Measurements from ENCODE around the gene DLGAP4.

The DLGAP4 gene

GRCh38 chr20:36320898-36321695, 15.0 kb downstream of the DLGAP4 start:
- Histone ChIP-seq H3K4me3 (ENCODE audit: low read length) (no peak overlapping the region), H3K4me1 (ENCODE audit: control insufficient read depth, low read length) (no peaks in the 10 kb centered on the region), H3K36me3 (ENCODE audit: control insufficient read depth, low read length) (no peaks in the 10 kb centered on the region), H3K27ac (ENCODE audit: low read depth, low read length) (no peak overlapping the region), H3K79me2 (ENCODE audit: control insufficient read depth, low read length) (no peaks in the 10 kb centered on the region), H3K27me3 (ENCODE audit: control insufficient read depth, low read length) (peaks cover 2% of the 10 kb centered on the region; the same call in 1 of the 2 replicates), H3K9me2 (replicated peaks; ENCODE audit: control insufficient read depth, low read length) (no peaks in the 10 kb centered on the region), H3K9me3 (ENCODE audit: control insufficient read depth, insufficient read depth, low read length) (no peaks in the 10 kb centered on the region), H3F3A (ENCODE audit: control insufficient read depth, insufficient read depth) (no peaks in the 10 kb centered on the region), H3K4me2 (ENCODE audit: low read length) (no peak overlapping the region), H4K20me1 (ENCODE audit: control insufficient read depth, insufficient read depth, low read depth, low read length) (no peaks in the 10 kb centered on the region)
- no peak for TF ChIP-seq CTCF (IDR thresholded peaks at IDR 0.05; ENCODE audit: low read depth, low read length, poor library complexity, severe bottlenecking)
- TF ChIP-seq EZH2phosphoT487 (IDR thresholded peaks at IDR 0.05; ENCODE audit: borderline replicate concordance, low read length): no peak

DNA sequence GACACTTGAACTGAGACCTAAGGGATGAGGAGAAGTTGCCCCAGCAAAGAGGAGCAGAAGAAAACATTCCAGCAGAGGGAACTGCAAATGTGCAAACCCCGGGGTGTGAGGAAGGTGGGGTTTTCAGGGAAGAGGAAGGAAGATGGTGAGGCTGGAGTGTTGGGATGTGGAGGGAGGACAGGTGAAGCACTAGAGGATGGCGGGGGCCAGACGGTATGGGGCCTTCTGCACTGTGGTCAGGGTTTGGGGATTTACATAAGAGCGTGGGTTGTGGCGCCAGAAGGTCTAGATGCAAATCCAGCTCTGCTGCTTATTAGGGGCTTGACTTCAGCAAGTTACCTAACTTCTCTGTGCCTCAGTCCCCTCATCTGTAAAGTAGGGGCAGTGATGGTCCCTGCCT, 16.0 kb downstream of the DLGAP4 start:
- Histone ChIP-seq H3K79me2 (ENCODE audit: control insufficient read depth, low read length) (no peaks in the 10 kb centered on the region), H3K36me3 (ENCODE audit: control insufficient read depth, low read length) (no peaks in the 10 kb centered on the region), H3K4me3 (ENCODE audit: low read length) (no peak overlapping the region), H4K20me1 (ENCODE audit: control insufficient read depth, insufficient read depth, low read depth, low read length) (no peaks in the 10 kb centered on the region), H3K27ac (ENCODE audit: low read depth, low read length) (no peak overlapping the region), H3K4me2 (ENCODE audit: low read length) (no peak overlapping the region), H3K4me1 (ENCODE audit: control insufficient read depth, low read length) (no peaks in the 10 kb centered on the region), H3F3A (ENCODE audit: control insufficient read depth, insufficient read depth) (no peaks in the 10 kb centered on the region), H3K9me2 (replicated peaks; ENCODE audit: control insufficient read depth, low read length) (no peaks in the 10 kb centered on the region), H3K9me3 (ENCODE audit: control insufficient read depth, insufficient read depth, low read length) (no peaks in the 10 kb centered on the region), H3K27me3 (ENCODE audit: control insufficient read depth, low read length) (peaks cover 2% of the 10 kb centered on the region; the same call in 1 of the 2 replicates)
- TF ChIP-seq EZH2phosphoT487 (IDR thresholded peaks at IDR 0.05; ENCODE audit: borderline replicate concordance, low read length) (no peak), CTCF (IDR thresholded peaks at IDR 0.05; ENCODE audit: low read depth, low read length, poor library complexity, severe bottlenecking) (no peak)

- no peaks in the 10 kb centered on the region for H3K27me3 ChIP-seq (ENCODE audit: control insufficient read depth, low read length)
- H3F3A ChIP-seq (ENCODE audit: control insufficient read depth, insufficient read depth): no peaks in the 10 kb centered on the region
- no peaks in the 10 kb centered on the region for H3K79me2 ChIP-seq (ENCODE audit: control insufficient read depth, low read length)
- H3K9me2 ChIP-seq (replicated peaks; ENCODE audit: control insufficient read depth, low read length): no peaks in the 10 kb centered on the region
- no peaks in the 10 kb centered on the region for H3K4me1 ChIP-seq (ENCODE audit: control insufficient read depth, low read length)
- TF ChIP-seq EZH2phosphoT487 (IDR thresholded peaks at IDR 0.05; ENCODE audit: borderline replicate concordance, low read length) (no peak), CTCF (IDR thresholded peaks at IDR 0.05; ENCODE audit: low read depth, low read length, poor library complexity, severe bottlenecking) (no peak)
- H3K4me2 ChIP-seq (ENCODE audit: low read length): no peak overlapping the region
- no peaks in the 10 kb centered on the region for H3K36me3 ChIP-seq (ENCODE audit: control insufficient read depth, low read length)
- no peak overlapping the region for H3K27ac ChIP-seq (ENCODE audit: low read depth, low read length)
- no peak overlapping the region for H3K4me3 ChIP-seq (ENCODE audit: low read length)
- no peaks in the 10 kb centered on the region for H3K9me3 ChIP-seq (ENCODE audit: control insufficient read depth, insufficient read depth, low read length)
- H4K20me1 ChIP-seq (ENCODE audit: control insufficient read depth, insufficient read depth, low read depth, low read length): no peaks in the 10 kb centered on the region
Observed at GRCh38 chr20:36330091-36330490, 24.0 kb downstream of the DLGAP4 start.

Data from DOHH2 (cell line).